GM20000 (cell line): ENCODE data around the gene INPP5A.

Experiments used
- DNase-seq: peaks from one replicate; pipeline ENCODE4 v3.0.0; 2012; ENCODE audit warnings: low spot score
- CTCF ChIP-seq: IDR thresholded peaks from 2 replicates; pipeline ENCODE4 v1.5.1; 2012; ENCODE audit warnings: mild to moderate bottlenecking, control low read depth; ENCODE audit errors: extremely low read depth, missing control alignments

The INPP5A gene

GRCh38 chr10:132755166-132755711 lies 217.7 kb downstream of the INPP5A start:
- no peak for DNase-seq
- no peak for TF ChIP-seq CTCF

- no peak for DNase-seq
- no peak for TF ChIP-seq CTCF
Observed at GRCh38 chr10:132756591-132756990, 219.0 kb downstream of the INPP5A start.

- no peak for TF ChIP-seq CTCF
- DNase-seq: no peak
Observed at GRCh38 chr10:132757171-132757570, 219.6 kb downstream of the INPP5A start.

GRCh38 chr10:132758865-132759264 lies 221.3 kb downstream of the INPP5A start:
- no peak for TF ChIP-seq CTCF
- DNase-seq: no peak

GRCh38 chr10:132761395-132762060 lies 223.9 kb downstream of the INPP5A start:
- no peak for TF ChIP-seq CTCF
- DNase-seq: no peak

- peak; percentile 65 for DNase-seq
- no peak for TF ChIP-seq CTCF
Observed at GRCh38 chr10:132762267-132762666, 224.7 kb downstream of the INPP5A start.

GRCh38 chr10:132763545-132763944 lies 226.0 kb downstream of the INPP5A start:
- DNase-seq: no peak
- no peak for TF ChIP-seq CTCF
